ENCODE measurements around the gene LINGO1. TPM values are rescaled to one million over a fixed set of nuclear protein-coding genes. Genes with fewer than 3 reads are reported as not detected.

The LINGO1 gene
- polyA plus RNA-seq, 2 of the 4 experiments (the other 2 are of a cell fraction): 2.2 to 3.3 TPM

DNA sequence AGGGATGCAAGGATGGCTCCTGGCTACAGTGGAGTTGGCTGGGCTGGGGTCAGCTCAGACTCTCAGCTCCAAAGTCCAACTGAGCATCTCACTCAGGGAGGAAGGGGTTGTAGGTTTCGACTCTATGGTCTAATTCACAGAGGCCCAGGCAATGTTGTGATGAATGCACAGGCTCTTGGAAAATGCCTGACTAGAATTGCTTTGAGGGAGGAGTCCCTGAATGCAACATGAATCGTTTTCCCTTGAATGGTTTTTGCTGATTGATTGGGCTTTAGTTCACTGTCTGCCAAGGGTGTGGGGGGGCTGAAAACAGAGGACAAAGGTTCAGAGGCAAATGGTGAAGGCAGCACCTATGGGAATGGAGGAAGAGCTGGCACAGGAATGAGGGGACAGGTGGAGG, 48.6 kb upstream of the LINGO1 start:
- H3K4me2 ChIP-seq: no peak overlapping the region
- DNase-seq (ENCODE audit: low read depth in 1 of 2, low spot score in 1 of 2): no peak
- CTCF ChIA-PET: interaction anchor here (0.7 to 2.2 kb wide), 4 partner anchors 24 to 140 kb away, joined by 3 to 9 read pairs (median 4); partner anchors contain the start of gene LINGO1
- TF ChIP-seq, protein P1, sequence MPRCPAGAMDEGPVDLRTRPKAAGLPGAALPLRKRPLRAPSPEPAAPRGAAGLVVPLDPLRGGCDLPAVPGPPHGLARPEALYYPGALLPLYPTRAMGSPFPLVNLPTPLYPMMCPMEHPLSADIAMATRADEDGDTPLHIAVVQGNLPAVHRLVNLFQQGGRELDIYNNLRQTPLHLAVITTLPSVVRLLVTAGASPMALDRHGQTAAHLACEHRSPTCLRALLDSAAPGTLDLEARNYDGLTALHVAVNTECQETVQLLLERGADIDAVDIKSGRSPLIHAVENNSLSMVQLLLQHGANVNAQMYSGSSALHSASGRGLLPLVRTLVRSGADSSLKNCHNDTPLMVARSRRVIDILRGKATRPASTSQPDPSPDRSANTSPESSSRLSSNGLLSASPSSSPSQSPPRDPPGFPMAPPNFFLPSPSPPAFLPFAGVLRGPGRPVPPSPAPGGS (IDR thresholded peaks at IDR 0.05): no peak
- TF ChIP-seq FOSB (CRISPR knock-in tag; IDR thresholded peaks at IDR 0.05) (no peak), NFE2L2 (conservative IDR thresholded peaks at IDR 0.05; ENCODE audit: low read length) (no peak), CBX2 (IDR thresholded peaks at IDR 0.05; ENCODE audit: borderline replicate concordance, low read depth) (no peak), BHLHE40 (IDR thresholded peaks at IDR 0.05; ENCODE audit: low read depth, low read length) (no peak), ZFP36 (IDR thresholded peaks at IDR 0.05; ENCODE audit: borderline replicate concordance, partially characterized antibody) (no peak), NPAS2 (CRISPR knock-in tag; IDR thresholded peaks at IDR 0.05; ENCODE audit: borderline replicate concordance) (no peak), CHD2 (IDR thresholded peaks at IDR 0.05; ENCODE audit: low read length, partially characterized antibody) (no peak), MAFK (IDR thresholded peaks at IDR 0.05; ENCODE audit: partially characterized antibody) (no peak), MYC (IDR thresholded peaks at IDR 0.05; ENCODE audit: borderline replicate concordance, low read length) (no peak), SREBF2 (IDR thresholded peaks at IDR 0.05) (no peak), MAZ (IDR thresholded peaks at IDR 0.05; ENCODE audit: borderline replicate concordance, low read depth, low read length) (no peak), POLR2AphosphoS2 (conservative IDR thresholded peaks at IDR 0.05; ENCODE audit: low read length) (no peak), HOXB5 (CRISPR knock-in tag; IDR thresholded peaks at IDR 0.05) (no peak), EHF (CRISPR knock-in tag; IDR thresholded peaks at IDR 0.05) (no peak)
- TF ChIP-seq, protein P2, sequence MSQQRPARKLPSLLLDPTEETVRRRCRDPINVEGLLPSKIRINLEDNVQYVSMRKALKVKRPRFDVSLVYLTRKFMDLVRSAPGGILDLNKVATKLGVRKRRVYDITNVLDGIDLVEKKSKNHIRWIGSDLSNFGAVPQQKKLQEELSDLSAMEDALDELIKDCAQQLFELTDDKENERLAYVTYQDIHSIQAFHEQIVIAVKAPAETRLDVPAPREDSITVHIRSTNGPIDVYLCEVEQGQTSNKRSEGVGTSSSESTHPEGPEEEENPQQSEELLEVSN (IDR thresholded peaks at IDR 0.05; ENCODE audit: borderline replicate concordance, low read depth): no peak
- no peak overlapping the region for H3K27ac ChIP-seq
- no peaks in the 10 kb centered on the region for H3K9me3 ChIP-seq
- ATAC-seq: no peak
- WGBS (ENCODE audit: missing lambda C conversion rate): 7% methylated on average over 2 of the region's 2 CpGs
- no peak for FAIRE-seq
- H3K4me3 ChIP-seq: no peak overlapping the region
- POLR2A ChIA-PET: no interaction called here
- no peaks in the 10 kb centered on the region for H3K4me1 ChIP-seq

DNA sequence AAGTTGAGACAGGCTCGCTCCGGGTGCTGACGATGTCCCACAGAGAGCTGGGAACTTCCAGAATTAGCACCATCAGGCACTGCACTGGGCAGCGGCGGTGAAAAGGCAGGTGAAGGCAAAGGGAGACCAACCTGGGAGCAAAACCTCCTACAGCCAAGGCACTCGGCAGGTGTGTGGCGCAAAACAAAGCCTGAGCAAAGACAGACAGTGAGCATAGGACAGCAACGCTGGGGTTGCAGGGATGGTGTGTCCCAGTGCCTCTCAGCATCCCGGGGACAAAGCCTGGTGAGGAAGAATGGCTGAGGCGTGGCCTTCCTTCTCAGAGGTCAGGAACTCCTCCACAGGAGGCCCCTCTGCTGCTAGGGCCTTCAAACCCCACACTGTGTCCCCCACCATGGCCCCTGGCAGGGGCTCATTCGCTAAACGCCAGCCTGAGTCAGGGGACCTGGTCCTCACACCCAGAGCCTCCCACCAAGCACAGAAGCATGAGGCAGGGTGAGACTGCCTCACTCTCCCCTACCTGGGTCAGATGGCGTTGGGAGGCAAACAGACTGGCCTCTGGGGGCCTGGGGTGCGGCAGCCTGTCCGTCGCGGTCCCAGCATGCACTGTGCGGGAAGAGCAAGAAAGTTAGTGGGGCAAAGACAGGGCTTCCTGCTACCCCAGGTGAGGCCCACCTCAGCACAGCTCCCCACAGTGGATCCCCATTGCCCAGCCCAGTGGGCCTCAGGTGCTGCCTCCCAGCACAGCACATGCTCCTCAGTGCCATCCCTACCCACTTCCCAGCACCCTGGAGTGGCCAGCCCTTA, 44.1 kb upstream of the LINGO1 start:
- no peak overlapping the region for H3K4me2 ChIP-seq
- CTCF ChIA-PET: interaction anchor here (1.7 kb wide), 1 partner anchor 43 kb away, joined by 5 read pairs; no protein-coding TSS in a partner anchor
- H3K27ac ChIP-seq: no peak overlapping the region
- no peak overlapping the region for H3K4me3 ChIP-seq
- ATAC-seq: peak in 1 of 2 experiments; percentile 15; a peak in 1 of 6 replicates
- no peak for TF ChIP-seq KDM5A (IDR thresholded peaks at IDR 0.05)
- no peak for TF ChIP-seq EP300 (IDR thresholded peaks at IDR 0.05)
- TF ChIP-seq FOSL2 (IDR thresholded peaks at IDR 0.05): no peak
- no peak for TF ChIP-seq FOSL2 (CRISPR knock-in tag; IDR thresholded peaks at IDR 0.05)
- TF ChIP-seq CBX8 (IDR thresholded peaks at IDR 0.05): no peak
- TF ChIP-seq MAZ (IDR thresholded peaks at IDR 0.05; ENCODE audit: borderline replicate concordance, low read depth, low read length): no peak
- TF ChIP-seq, protein P1 (IDR thresholded peaks at IDR 0.05): no peak
- TF ChIP-seq BHLHE40 (IDR thresholded peaks at IDR 0.05; ENCODE audit: low read depth, low read length): no peak
- no peak for TF ChIP-seq NPAS2 (CRISPR knock-in tag; IDR thresholded peaks at IDR 0.05; ENCODE audit: borderline replicate concordance)
- TF ChIP-seq TP53 (CRISPR knock-in tag; IDR thresholded peaks at IDR 0.05): no peak
- TF ChIP-seq EHF (CRISPR knock-in tag; IDR thresholded peaks at IDR 0.05): no peak
- no peak for TF ChIP-seq POLR2A (IDR thresholded peaks at IDR 0.05; ENCODE audit: low read length)
- TF ChIP-seq RNF2 (IDR thresholded peaks at IDR 0.05; ENCODE audit: borderline replicate concordance, low read depth): no peak
- TF ChIP-seq JUN (IDR thresholded peaks at IDR 0.05): no peak
- no peak for TF ChIP-seq CEBPB (IDR thresholded peaks at IDR 0.05)
- no peak for TF ChIP-seq POLR2AphosphoS2 (conservative IDR thresholded peaks at IDR 0.05; ENCODE audit: low read length)
- no peak for TF ChIP-seq ZNF302 (CRISPR knock-in tag; IDR thresholded peaks at IDR 0.05)
- no peak for TF ChIP-seq PHF8 (IDR thresholded peaks at IDR 0.05; ENCODE audit: borderline replicate concordance, low read depth)
- TF ChIP-seq RARB (CRISPR knock-in tag; IDR thresholded peaks at IDR 0.05): no peak
- 62% methylated on average over 18 of the region's 18 CpGs for WGBS (ENCODE audit: missing lambda C conversion rate)
- FAIRE-seq: no peak
- no peaks in the 10 kb centered on the region for H3K9me3 ChIP-seq
- POLR2A ChIA-PET: no interaction called here
- DNase-seq (ENCODE audit: low read depth in 1 of 2, low spot score in 1 of 2): no peak
- H3K4me1 ChIP-seq: no peaks in the 10 kb centered on the region
